Left lung (tissue), 10 donors: Measurements from ENCODE around the gene MINDY3. TPM values are rescaled to one million over a fixed set of nuclear protein-coding genes. Genes with fewer than 3 reads are reported as not detected.

Experiments
- ATAC-seq: fragments of 200-7000 bp; cut with Tn5 transposase; one replicate; pipeline ENCODE4 v1.9.1; 2020; ENCODE audit warnings: moderate library complexity
- DNase-seq, 4 donors: peaks; one replicate each; pipeline ENCODE4 v3.0.0-alpha.2; 2013 to 2020
- H3K27ac ChIP-seq, 2 donors: fragments of 200-600 bp; sonication (generic) in 1 of 2; one replicate each; pipeline versions ENCODE4 v1.5.0 to v1.8.0; 2020 to 2021
- H3K27me3 ChIP-seq, 2 donors: fragments of 200-600 bp; sonication (generic) in 1 of 2; one replicate each; pipeline versions ENCODE4 v1.5.0 to v1.8.0; 2020 to 2021
- H3K36me3 ChIP-seq, 2 donors: fragments of 200-600 bp; sonication (generic) in 1 of 2; one replicate each; pipeline versions ENCODE4 v1.5.0 to v1.8.0; 2020 to 2021
- H3K4me1 ChIP-seq, 2 donors: fragments of 200-600 bp; one replicate each; pipeline ENCODE4 v1.8.0; 2021
- H3K4me3 ChIP-seq, 2 donors: fragments of 200-600 bp; sonication (generic) in 1 of 2; one replicate each; pipeline versions ENCODE4 v1.5.0 to v1.8.0; 2020 to 2021; ENCODE audit warnings: mild to moderate bottlenecking in 1 of 2
- H3K9me3 ChIP-seq, 2 donors: fragments of 200-600 bp; sonication (generic) in 1 of 2; one replicate each; pipeline versions ENCODE4 v1.5.0 to v1.8.0; 2020 to 2021
- CTCF ChIP-seq, 2 donors: fragments of 200-600 bp; sonication (generic) in 1 of 2; IDR thresholded peaks; one replicate each; pipeline versions ENCODE4 v1.5.0 to v1.8.0; 2021; ENCODE audit warnings: antibody characterized with exemption in 2 of 2
- intact Hi-C, 2 donors: fragments of 100-400 bp; cut with DNase I; formaldehyde crosslinking; loops; one replicate each; pipeline versions ENCODE4 v1.11.2 to v1.14.2; 2022
- polyA plus RNA-seq, 6 donors: library from polyadenylated mRNA; unstranded; fragments of 120-200 nt; gene quantifications; one replicate each; pipeline ENCODE4 v1.2.1, GENCODE V29; 2013; ENCODE audit not compliant: insufficient read length in 6 of 6
- total RNA-seq, 2 donors: library from RNA; stranded (reverse); fragmentation: NEBNext Ultra II Directional; extraction: Animal tissue kit (Norgen Biotek cat#: 25700); gene quantifications; one replicate each; pipeline ENCODE4 v1.2.1, GENCODE V29; 2021
- donor health status: DM: no; HTN: yes; CAD: no.
- donor health status: DM: no; HTN: no; CAD: no.

Gene MINDY3
- total and polyA plus RNA-seq, 8 donors, result 27.5 to 59.7 (median 43.5) TPM

- H3K4me3 ChIP-seq, result no peak overlapping the region
- intact Hi-C loops, result no loop called here
- TF ChIP-seq CTCF (IDR thresholded peaks at IDR 0.05), result no peak
- H3K27me3 ChIP-seq, result no peaks in the 10 kb centered on the region
- no peaks in the 10 kb centered on the region for H3K36me3 ChIP-seq
- H3K9me3 ChIP-seq, result no peaks in the 10 kb centered on the region
- peaks cover 0 to 23% of the 10 kb centered on the region in 2 donors for H3K4me1 ChIP-seq
- ATAC-seq (no peak), DNase-seq (no peak)
- peak overlapping the region in 1 of 2 donors; percentile 24 for H3K27ac ChIP-seq
These were observed 17.6 kb downstream of the MINDY3 start for GRCh38 chr10:15842556-15843169.

GRCh38 chr10:15841696-15842095, 18.6 kb downstream of the MINDY3 start:
- H3K36me3 ChIP-seq, result no peaks in the 10 kb centered on the region
- no peaks in the 10 kb centered on the region for H3K27me3 ChIP-seq
- peaks cover 0 to 23% of the 10 kb centered on the region in 2 donors for H3K4me1 ChIP-seq
- no peaks in the 10 kb centered on the region for H3K9me3 ChIP-seq
- DNase-seq (no peak), ATAC-seq (no peak)
- H3K4me3 ChIP-seq, result no peak overlapping the region
- TF ChIP-seq CTCF (IDR thresholded peaks at IDR 0.05), result no peak
- intact Hi-C loops, result no loop called here
- H3K27ac ChIP-seq, result peak overlapping the region in 1 of 2 donors; percentile 24

GRCh38 chr10:15836807-15837206, 23.5 kb downstream of the MINDY3 start:
- intact Hi-C loops, result no loop called here
- Histone ChIP-seq H3K36me3 (peaks cover 0 to 16% of the 10 kb centered on the region in 2 donors), H3K4me1 (peaks cover 0 to 6% of the 10 kb centered on the region in 2 donors), H3K27me3 (no peaks in the 10 kb centered on the region), H3K4me3 (no peak overlapping the region), H3K9me3 (no peaks in the 10 kb centered on the region), H3K27ac (no peak overlapping the region)
- DNase-seq, result no peak
- no peak for ATAC-seq
- no peak for TF ChIP-seq CTCF (IDR thresholded peaks at IDR 0.05)

GRCh38 chr10:15829495-15829894, 30.8 kb downstream of the MINDY3 start:
- Histone ChIP-seq H3K27ac (no peak overlapping the region), H3K4me1 (no peaks in the 10 kb centered on the region), H3K27me3 (no peaks in the 10 kb centered on the region), H3K9me3 (no peaks in the 10 kb centered on the region), H3K4me3 (no peak overlapping the region), H3K36me3 (peaks cover 0 to 47% of the 10 kb centered on the region in 2 donors)
- intact Hi-C loops, result loop anchor here in 1 of 2 donors (10.0 kb wide), 1 partner anchor 395 kb away; no protein-coding TSS in a partner anchor
- ATAC-seq, result no peak
- DNase-seq, result no peak
- TF ChIP-seq CTCF (IDR thresholded peaks at IDR 0.05), result no peak

GRCh38 chr10:15824498-15824897, 35.8 kb downstream of the MINDY3 start:
- TF ChIP-seq CTCF (IDR thresholded peaks at IDR 0.05), result peak; percentile 26 to 29
- H3K27me3 ChIP-seq, result no peaks in the 10 kb centered on the region
- H3K27ac ChIP-seq, result no peak overlapping the region
- ATAC-seq (peak; percentile 30), DNase-seq (peak in 2 of 4 donors; percentile 39 to 53)
- no peaks in the 10 kb centered on the region for H3K4me1 ChIP-seq
- peaks cover 0 to 47% of the 10 kb centered on the region in 2 donors for H3K36me3 ChIP-seq
- no peak overlapping the region for H3K4me3 ChIP-seq
- intact Hi-C loops, result loop anchor here in 1 of 2 donors (10.0 kb wide), 1 partner anchor 390 kb away; no protein-coding TSS in a partner anchor
- no peaks in the 10 kb centered on the region for H3K9me3 ChIP-seq
